NB4 (cell line): Measurements from ENCODE around the gene CD82.
"Not testable (repeated sequence)": the region's sequence is repeated elsewhere in the genome, so short reads cannot be mapped to it uniquely, and the experiment has no call there.

Experiments used
- DNase-seq: peaks from one replicate; pipeline ENCODE4 v3.0.0; 2010; ENCODE audit warnings: low read depth
- H3K4me3 ChIP-seq: one replicate; pipeline ENCODE4 v1.5.1; 2011; ENCODE audit warnings: mild to moderate bottlenecking, low read depth, low read length, moderate library complexity
- MAX ChIP-seq: IDR thresholded peaks from 2 replicates; pipeline ENCODE4 v1.6.1; 2011; ENCODE audit warnings: low read depth, low read length
- MYC ChIP-seq: IDR thresholded peaks from 2 replicates; pipeline ENCODE4 v1.6.1; 2011; ENCODE audit warnings: low read depth, low read length
- POLR2A ChIP-seq: IDR thresholded peaks from 2 replicates; pipeline ENCODE4 v1.6.1; 2011; ENCODE audit warnings: mild to moderate bottlenecking; ENCODE audit not compliant: insufficient read length; ENCODE audit errors: extremely low read depth
- TF ChIP-seq, protein P1 (sequence below): IDR thresholded peaks from one replicate; pipeline ENCODE4 v1.5.1; 2012; ENCODE audit warnings: low read depth, low read length

CD82 gene

DNA sequence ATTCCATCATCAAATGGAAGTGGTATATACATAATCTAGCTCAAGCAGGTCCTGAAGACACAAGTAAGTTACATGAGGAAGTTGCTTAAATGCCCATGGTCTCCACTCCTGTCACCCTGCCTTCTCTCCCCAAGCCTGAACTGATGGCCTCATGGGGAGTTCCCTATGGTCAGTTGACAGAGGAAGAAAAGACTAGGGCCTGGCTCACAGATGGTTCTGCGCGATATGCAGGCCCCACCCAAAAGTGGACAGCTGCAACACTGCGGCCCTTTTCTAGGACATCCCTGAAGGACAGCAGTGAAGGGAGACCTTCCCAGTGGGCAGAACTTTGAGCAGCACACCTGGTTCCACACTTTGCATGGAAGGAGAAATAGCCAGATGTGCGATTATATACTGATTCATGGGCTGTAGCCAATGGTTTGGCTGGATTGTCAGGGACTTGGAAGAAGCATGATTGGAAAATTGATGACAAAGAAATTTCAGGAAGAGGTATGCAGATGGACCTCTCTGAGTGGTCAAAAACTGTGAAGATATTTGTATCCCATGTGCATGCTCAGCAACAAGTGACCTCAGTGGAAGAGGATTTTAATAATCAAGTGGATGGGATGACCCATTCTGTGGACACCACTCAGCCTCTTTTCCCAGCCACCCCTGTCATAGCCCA, 17.3 kb upstream of the CD82 start:
- TF ChIP-seq POLR2A: no peak
- no peak for TF ChIP-seq MYC
- H3K4me3 ChIP-seq: no peak overlapping the region
- DNase-seq: no peak

- not testable (repeated sequence) for H3K4me3 ChIP-seq, DNase-seq
These were observed 16.3 kb upstream of the CD82 start for GRCh38 chr11:44548961-44549749.

DNA sequence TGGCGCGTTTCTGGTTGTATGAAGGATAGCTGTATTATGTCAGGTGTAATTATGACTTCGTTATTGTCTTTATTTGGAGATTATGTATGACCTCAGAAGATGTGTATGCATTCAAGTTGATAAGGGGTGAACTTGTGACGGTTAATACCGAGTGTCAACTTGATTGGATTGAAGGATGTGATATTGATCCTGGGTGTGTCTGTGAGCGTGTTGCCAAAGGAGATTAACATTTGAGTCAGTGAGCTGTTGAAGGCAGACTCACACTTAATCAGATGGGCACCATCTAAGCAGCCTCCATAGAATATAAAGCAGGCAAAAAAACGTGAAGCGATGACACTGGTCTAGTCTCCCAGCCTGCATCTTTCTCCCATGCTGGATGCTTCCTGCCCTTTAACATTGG, 15.3 kb upstream of the CD82 start:
- DNase-seq: no peak
- TF ChIP-seq MYC (no peak), MAX (no peak), POLR2A (no peak)
- TF ChIP-seq, protein P1, sequence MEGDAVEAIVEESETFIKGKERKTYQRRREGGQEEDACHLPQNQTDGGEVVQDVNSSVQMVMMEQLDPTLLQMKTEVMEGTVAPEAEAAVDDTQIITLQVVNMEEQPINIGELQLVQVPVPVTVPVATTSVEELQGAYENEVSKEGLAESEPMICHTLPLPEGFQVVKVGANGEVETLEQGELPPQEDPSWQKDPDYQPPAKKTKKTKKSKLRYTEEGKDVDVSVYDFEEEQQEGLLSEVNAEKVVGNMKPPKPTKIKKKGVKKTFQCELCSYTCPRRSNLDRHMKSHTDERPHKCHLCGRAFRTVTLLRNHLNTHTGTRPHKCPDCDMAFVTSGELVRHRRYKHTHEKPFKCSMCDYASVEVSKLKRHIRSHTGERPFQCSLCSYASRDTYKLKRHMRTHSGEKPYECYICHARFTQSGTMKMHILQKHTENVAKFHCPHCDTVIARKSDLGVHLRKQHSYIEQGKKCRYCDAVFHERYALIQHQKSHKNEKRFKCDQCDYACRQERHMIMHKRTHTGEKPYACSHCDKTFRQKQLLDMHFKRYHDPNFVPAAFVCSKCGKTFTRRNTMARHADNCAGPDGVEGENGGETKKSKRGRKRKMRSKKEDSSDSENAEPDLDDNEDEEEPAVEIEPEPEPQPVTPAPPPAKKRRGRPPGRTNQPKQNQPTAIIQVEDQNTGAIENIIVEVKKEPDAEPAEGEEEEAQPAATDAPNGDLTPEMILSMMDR: no peak

GRCh38 chr11:44551456-44552139, 13.9 kb upstream of the CD82 start:
- no peak for DNase-seq
- TF ChIP-seq, protein P1: no peak
- H3K4me3 ChIP-seq: no peak overlapping the region

More for the DNA sequence above, 15.3 kb upstream of the CD82 start:
- H3K4me3 ChIP-seq: no peak overlapping the region

DNA sequence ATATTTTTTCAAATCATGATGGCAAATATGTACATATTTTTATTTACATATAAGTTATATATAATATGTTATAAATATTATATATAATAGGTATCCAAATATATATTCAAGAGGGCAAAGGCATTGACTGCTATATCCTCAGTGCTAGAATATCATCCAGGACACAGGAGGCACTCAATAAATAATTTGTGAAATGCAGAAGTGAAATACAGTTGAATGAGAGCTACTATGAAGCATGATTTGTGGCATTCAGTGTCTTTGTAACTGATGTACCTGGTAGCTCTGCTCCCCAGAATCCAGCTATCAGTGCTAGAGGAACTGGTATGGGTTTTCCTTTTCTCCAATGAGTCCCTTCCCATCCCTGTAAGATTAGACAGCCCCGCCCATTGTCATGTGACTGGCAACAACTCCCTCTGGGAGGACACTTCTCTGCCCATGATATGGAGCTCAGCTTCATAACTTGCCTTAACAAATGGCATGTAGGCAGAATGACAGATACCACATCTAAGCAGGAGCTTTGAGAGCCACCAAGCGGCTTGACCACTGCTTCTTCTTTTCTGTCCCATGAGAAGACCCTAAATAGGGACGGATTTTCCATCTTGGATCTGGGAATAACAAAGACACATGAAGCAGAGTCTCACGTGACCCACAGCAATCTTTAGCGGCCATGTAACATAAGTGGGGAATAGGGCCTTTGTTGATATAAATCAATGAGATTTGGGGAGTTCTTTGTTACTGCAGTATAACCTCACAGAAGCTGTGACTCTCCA, 10.2 kb upstream of the CD82 start:
- DNase-seq: no peak
- no peak overlapping the region for H3K4me3 ChIP-seq
- TF ChIP-seq, protein P1: no peak
- TF ChIP-seq MAX: no peak
- no peak for TF ChIP-seq MYC
- TF ChIP-seq POLR2A: no peak

- TF ChIP-seq MAX (peak; percentile 92), POLR2A (no peak), MYC (peak; percentile 13; the same call in 1 of the 2 replicates)
- TF ChIP-seq, protein P1: peak; percentile 55
- H3K4me3 ChIP-seq: no peak overlapping the region
- DNase-seq: peak; percentile 67
These were observed 8.6 kb upstream of the CD82 start for GRCh38 chr11:44556735-44557409.
